Endothelial cell of umbilical vein (primary cell): Measurements from ENCODE around the gene EEF2K. TPM values are rescaled to one million over a fixed set of nuclear protein-coding genes. Genes with fewer than 3 reads are reported as not detected.

Source experiments
- BruUV-seq: library from RNA; stranded (reverse); fragments of 400-500 nt; replicated peaks from 2 replicates; lab custom pipeline; 2021; lab: Mats Ljungman, UMichigan
- CTCF ChIA-PET: fragments of 300-600, 350-600 bp; sonication (Branson Sonifier 250); formaldehyde crosslinking; loops from one replicate; lab custom pipeline; 2021; ENCODE audit warnings: antibody characterized with exemption, inconsistent platforms; lab: Charles Lee
- POLR2A ChIA-PET: fragments of 300-600, 350-600 bp; sonication (Branson Sonifier 250); formaldehyde crosslinking; loops from one replicate; lab custom pipeline; 2021; ENCODE audit warnings: antibody characterized with exemption, inconsistent platforms; lab: Charles Lee
- DNase-seq: peaks from one replicate; pipeline ENCODE4 v3.0.0-alpha.2; 2011; ENCODE audit warnings: low read depth, low spot score
- FAIRE-seq: peaks from 2 replicates; lab custom pipeline; 2011; peaks lifted over from hg19 to GRCh38; lab: Jason Lieb, UNC
- H2AFZ ChIP-seq: 2 replicates; pipeline ENCODE4 v1.6.0; 2012; ENCODE audit warnings: low read depth, low read length, control low read depth, inconsistent platforms
- H3K27ac ChIP-seq: 2 replicates; pipeline ENCODE4 v1.5.1; 2011; ENCODE audit warnings: low read depth, mild to moderate bottlenecking, control low read depth, low read length, moderate library complexity; ENCODE audit not compliant: insufficient read depth
- H3K27me3 ChIP-seq, 2 experiments: 2 replicates each; pipeline versions ENCODE4 v1.6.0 to v1.6.1; 2011; ENCODE audit warnings: low read length in 2 of 2, mixed read lengths in 1 of 2; ENCODE audit not compliant: control insufficient read depth in 2 of 2, insufficient read depth in 2 of 2
- H3K36me3 ChIP-seq, 2 experiments: 2 replicates in 1 of 2; 3 replicates in 1 of 2; pipeline ENCODE4 v1.5.1; 2011; ENCODE audit warnings: low read length in 2 of 2, mild to moderate bottlenecking in 1 of 2, moderate library complexity in 1 of 2; ENCODE audit not compliant: control insufficient read depth in 2 of 2, insufficient read depth in 2 of 2; ENCODE audit errors: extremely low read depth in 1 of 2
- H3K4me1 ChIP-seq: 3 replicates; pipeline ENCODE4 v1.5.1; 2011; ENCODE audit warnings: mild to moderate bottlenecking, low read length; ENCODE audit not compliant: control insufficient read depth, insufficient read depth; ENCODE audit errors: extremely low read depth
- H3K4me2 ChIP-seq: 2 replicates; pipeline ENCODE4 v1.6.1; 2011; ENCODE audit warnings: low read length, control low read depth, mixed read lengths; ENCODE audit not compliant: insufficient read depth
- H3K4me3 ChIP-seq, 3 experiments: fragments of 200-600 bp in 1 of 3; sonication (generic), shearing (Covaris generic) in 1 of 3; replicated peaks in 1 of 3; 2 replicates each; pipeline ENCODE4 v1.5.1; 2011 to 2016; ENCODE audit warnings: control low read depth in 3 of 3, low read length in 3 of 3, mild to moderate bottlenecking in 2 of 3, inconsistent platforms in 1 of 3, low read depth in 1 of 3, moderate library complexity in 1 of 3; ENCODE audit not compliant: insufficient read depth in 1 of 3
- H3K79me2 ChIP-seq: 2 replicates; pipeline ENCODE4 v1.6.0; 2012; ENCODE audit warnings: low read length, inconsistent platforms; ENCODE audit not compliant: control insufficient read depth, insufficient read depth
- H3K9ac ChIP-seq: replicated peaks from 2 replicates; pipeline ENCODE3; 2011; ENCODE audit warnings: low read length, control low read depth; ENCODE audit not compliant: insufficient read depth; ENCODE audit errors: extremely low read depth
- H3K9me1 ChIP-seq: replicated peaks from 3 replicates; pipeline ENCODE4 v1.6.0; 2011; ENCODE audit warnings: mild to moderate bottlenecking, low read length; ENCODE audit not compliant: control insufficient read depth, insufficient read depth; ENCODE audit errors: extremely low read depth
- H3K9me3 ChIP-seq: replicated peaks from 2 replicates; pipeline ENCODE4 v1.5.1; 2012; ENCODE audit warnings: low read length, inconsistent platforms; ENCODE audit not compliant: control insufficient read depth, insufficient read depth
- H4K20me1 ChIP-seq: replicated peaks from 2 replicates; pipeline ENCODE3; 2011; ENCODE audit warnings: mild to moderate bottlenecking, low read length; ENCODE audit not compliant: control insufficient read depth, insufficient read depth; ENCODE audit errors: extremely low read depth
- EZH2 ChIP-seq: IDR thresholded peaks from 2 replicates; pipeline ENCODE4 v1.6.1; 2012; ENCODE audit warnings: borderline replicate concordance, low read depth, mild to moderate bottlenecking, moderate library complexity, low read length, inconsistent platforms; ENCODE audit not compliant: severe bottlenecking
- FOS ChIP-seq: IDR thresholded peaks from 2 replicates; pipeline ENCODE4 v1.6.1; 2011; ENCODE audit warnings: mild to moderate bottlenecking, low read length, moderate library complexity, borderline replicate concordance; ENCODE audit not compliant: insufficient read depth
- GATA2 ChIP-seq: IDR thresholded peaks from 2 replicates; pipeline ENCODE4 v1.7.0; 2011; ENCODE audit warnings: low read depth, mild to moderate bottlenecking, moderate library complexity, mixed read lengths, low read length; ENCODE audit not compliant: insufficient read length, insufficient read depth
- JUN ChIP-seq: IDR thresholded peaks from 2 replicates; pipeline ENCODE4 v1.6.1; 2011; ENCODE audit warnings: borderline replicate concordance, low read depth; ENCODE audit not compliant: insufficient read length, insufficient read depth
- MYC ChIP-seq: IDR thresholded peaks from one replicate; pipeline ENCODE4 v1.6.1; 2011; ENCODE audit warnings: mild to moderate bottlenecking, low read depth, low read length
- POLR2A ChIP-seq: IDR thresholded peaks from 2 replicates; pipeline ENCODE4 v1.6.1; 2012; ENCODE audit warnings: low read depth, mild to moderate bottlenecking, control low read depth, low read length
- POLR2AphosphoS5 ChIP-seq: IDR thresholded peaks from 2 replicates; pipeline ENCODE4 v1.6.1; 2012; ENCODE audit warnings: low read depth, mild to moderate bottlenecking, control low read depth, low read length, moderate library complexity; ENCODE audit not compliant: insufficient read depth
- dilution Hi-C: fragments of 300-500 bp; cut with MboI; formaldehyde crosslinking; loops from one replicate; pipeline ENCODE4 v1.15.0; 2019; ENCODE audit warnings: low sequenced_read_pairs; ENCODE audit not compliant: extremely low pct_ligation_motif_present
- intact Hi-C: fragments of 100-400 bp; cut with micrococcal nuclease; formaldehyde crosslinking; loops from one replicate; pipeline ENCODE4 v1.10.0; 2022
- polyA plus RNA-seq, 4 experiments: library from polyadenylated mRNA; depleted of rRNA in 3 of 4; stranded (reverse) in 3 of 4; unstranded in 1 of 4; fragments of >200 nt; gene quantifications; 2 replicates each; pipeline versions ENCODE4 v1.2.1 to v1.2.3, GENCODE V29; 2011 to 2012; ENCODE audit warnings: missing spikeins in 1 of 4
- total RNA-seq: library from RNA; stranded (reverse); gene quantifications from 2 replicates; pipeline ENCODE4 v1.2.3, GENCODE V29; 2021
- TF ChIP-seq, protein P1 (sequence below): IDR thresholded peaks from 2 replicates; pipeline ENCODE4 v1.6.1; 2011; ENCODE audit not compliant: insufficient read depth, insufficient read length
- TF ChIP-seq, protein P2 (sequence below), 2 donors: IDR thresholded peaks; 1 replicate in 1 of 2; 2 replicates in 1 of 2; pipeline ENCODE4 v1.5.1; 2011; ENCODE audit warnings: low read length in 2 of 2, mild to moderate bottlenecking in 2 of 2, moderate library complexity in 2 of 2, control low read depth in 1 of 2, inconsistent platforms in 1 of 2, low read depth in 1 of 2; ENCODE audit not compliant: insufficient read depth in 1 of 2; ENCODE audit errors: extremely low read depth in 1 of 2

EEF2K gene
- total and polyA plus RNA-seq, 2 donors (not counting 3 experiments of a cell fraction or from before 2014, with no cell fraction given) = 16.0 to 48.6 TPM

- Histone ChIP-seq H2AFZ (no peak overlapping the region), H3K4me2 (no peak overlapping the region), H3K27me3 (peaks cover 17 to 29% of the 10 kb centered on the region in 2 experiments), H3K4me1 (no peaks in the 10 kb centered on the region), H3K4me3 (no peak overlapping the region), H4K20me1 (no peaks in the 10 kb centered on the region), H3K27ac (no peak overlapping the region), H3K9ac (no peak overlapping the region), H3K9me1 (no peaks in the 10 kb centered on the region), H3K36me3 (no peaks in the 10 kb centered on the region), H3K79me2 (no peaks in the 10 kb centered on the region), H3K9me3 (no peaks in the 10 kb centered on the region)
- dilution Hi-C loops (no loop called here), intact Hi-C loops (no loop called here)
- DNase-seq (no peak), FAIRE-seq (no peak)
- ChIA-PET POLR2A (no interaction called here), CTCF (no interaction called here)
- TF ChIP-seq, protein P1, sequence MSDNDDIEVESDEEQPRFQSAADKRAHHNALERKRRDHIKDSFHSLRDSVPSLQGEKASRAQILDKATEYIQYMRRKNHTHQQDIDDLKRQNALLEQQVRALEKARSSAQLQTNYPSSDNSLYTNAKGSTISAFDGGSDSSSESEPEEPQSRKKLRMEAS = no peak
- TF ChIP-seq FOS = no peak
- BruUV-seq = no TSS peak
Measured at GRCh38 chr16:22163806-22164205, 42.3 kb upstream of the EEF2K start.

DNA sequence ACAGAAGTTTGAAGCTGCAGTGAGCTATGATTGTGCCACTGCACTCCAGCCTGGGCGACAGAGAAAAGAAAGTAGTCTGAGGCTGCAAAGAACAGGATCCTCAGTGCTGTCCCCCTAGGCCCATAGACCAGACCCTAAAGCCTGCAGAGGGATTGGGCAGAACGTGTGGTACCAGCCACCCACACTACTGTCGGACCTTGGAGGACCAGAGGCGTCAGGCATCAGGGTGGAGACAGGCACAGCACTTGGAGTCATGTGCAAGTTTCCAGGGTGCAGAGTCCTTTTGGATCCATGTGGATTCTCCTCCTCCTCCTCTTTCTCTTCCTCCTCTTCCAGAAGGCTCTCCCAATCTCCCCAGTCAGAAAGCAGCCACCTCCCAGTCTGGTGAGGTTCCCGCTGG lies 41.6 kb upstream of the EEF2K start:
- DNase-seq (no peak), FAIRE-seq (no peak)
- Histone ChIP-seq H2AFZ (no peak overlapping the region), H3K4me1 (no peaks in the 10 kb centered on the region), H3K79me2 (no peaks in the 10 kb centered on the region), H3K9me3 (no peaks in the 10 kb centered on the region), H3K4me3 (no peak overlapping the region), H4K20me1 (no peaks in the 10 kb centered on the region), H3K9me1 (no peaks in the 10 kb centered on the region), H3K36me3 (no peaks in the 10 kb centered on the region), H3K27me3 (peaks cover 17 to 29% of the 10 kb centered on the region in 2 experiments), H3K4me2 (no peak overlapping the region), H3K9ac (no peak overlapping the region), H3K27ac (no peak overlapping the region)
- TF ChIP-seq, protein P2, sequence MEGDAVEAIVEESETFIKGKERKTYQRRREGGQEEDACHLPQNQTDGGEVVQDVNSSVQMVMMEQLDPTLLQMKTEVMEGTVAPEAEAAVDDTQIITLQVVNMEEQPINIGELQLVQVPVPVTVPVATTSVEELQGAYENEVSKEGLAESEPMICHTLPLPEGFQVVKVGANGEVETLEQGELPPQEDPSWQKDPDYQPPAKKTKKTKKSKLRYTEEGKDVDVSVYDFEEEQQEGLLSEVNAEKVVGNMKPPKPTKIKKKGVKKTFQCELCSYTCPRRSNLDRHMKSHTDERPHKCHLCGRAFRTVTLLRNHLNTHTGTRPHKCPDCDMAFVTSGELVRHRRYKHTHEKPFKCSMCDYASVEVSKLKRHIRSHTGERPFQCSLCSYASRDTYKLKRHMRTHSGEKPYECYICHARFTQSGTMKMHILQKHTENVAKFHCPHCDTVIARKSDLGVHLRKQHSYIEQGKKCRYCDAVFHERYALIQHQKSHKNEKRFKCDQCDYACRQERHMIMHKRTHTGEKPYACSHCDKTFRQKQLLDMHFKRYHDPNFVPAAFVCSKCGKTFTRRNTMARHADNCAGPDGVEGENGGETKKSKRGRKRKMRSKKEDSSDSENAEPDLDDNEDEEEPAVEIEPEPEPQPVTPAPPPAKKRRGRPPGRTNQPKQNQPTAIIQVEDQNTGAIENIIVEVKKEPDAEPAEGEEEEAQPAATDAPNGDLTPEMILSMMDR (IDR thresholded peaks at IDR 0.05; ENCODE audit: extremely low read depth in 1 of 2, insufficient read depth in 1 of 2, low read depth in 1 of 2, low read length in 2 of 2) = no peak
- TF ChIP-seq JUN (no peak), POLR2A (no peak), POLR2AphosphoS5 (no peak), FOS (no peak), EZH2 (no peak), MYC (no peak), GATA2 (no peak)
- TF ChIP-seq, protein P1 = no peak
- CTCF ChIA-PET = no interaction called here
- POLR2A ChIA-PET = no interaction called here
- BruUV-seq = no TSS peak
- intact Hi-C loops = no loop called here
- dilution Hi-C loops = no loop called here
